ENCODE results near the gene GRIA1.
"Not testable (repeated sequence)": the region's sequence is repeated elsewhere in the genome, so short reads cannot be mapped to it uniquely, and the experiment has no call there.

Gene GRIA1

DNA sequence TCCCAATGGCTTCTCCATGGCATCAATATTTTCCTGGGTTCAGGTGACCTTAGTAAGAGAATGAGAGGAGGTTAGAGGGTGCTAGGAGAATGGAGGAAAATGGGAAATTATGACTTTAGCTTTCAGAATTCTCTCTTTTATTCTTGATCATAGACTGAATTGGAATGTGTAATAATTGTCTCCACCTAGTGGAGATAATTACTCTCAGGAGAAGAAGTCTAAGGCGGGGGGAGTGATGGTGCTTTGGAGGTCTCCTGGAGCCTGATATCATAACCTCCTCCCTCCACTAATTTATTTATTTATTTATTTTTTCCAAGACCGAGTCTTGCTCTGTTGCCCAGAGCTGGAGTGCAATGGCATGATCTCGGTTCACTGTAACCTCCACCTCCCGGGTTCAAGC is 221.3 kb downstream of the GRIA1 start:
- DNase-seq (ENCODE audit: low read depth in 2 of 2) = peak; percentile 15 to 25
- H3K4me3 ChIP-seq (replicated peaks in 1 of 2; ENCODE audit: low read depth in 2 of 2, low read length in 2 of 2) = no peak overlapping the region
- TF ChIP-seq, protein P1, sequence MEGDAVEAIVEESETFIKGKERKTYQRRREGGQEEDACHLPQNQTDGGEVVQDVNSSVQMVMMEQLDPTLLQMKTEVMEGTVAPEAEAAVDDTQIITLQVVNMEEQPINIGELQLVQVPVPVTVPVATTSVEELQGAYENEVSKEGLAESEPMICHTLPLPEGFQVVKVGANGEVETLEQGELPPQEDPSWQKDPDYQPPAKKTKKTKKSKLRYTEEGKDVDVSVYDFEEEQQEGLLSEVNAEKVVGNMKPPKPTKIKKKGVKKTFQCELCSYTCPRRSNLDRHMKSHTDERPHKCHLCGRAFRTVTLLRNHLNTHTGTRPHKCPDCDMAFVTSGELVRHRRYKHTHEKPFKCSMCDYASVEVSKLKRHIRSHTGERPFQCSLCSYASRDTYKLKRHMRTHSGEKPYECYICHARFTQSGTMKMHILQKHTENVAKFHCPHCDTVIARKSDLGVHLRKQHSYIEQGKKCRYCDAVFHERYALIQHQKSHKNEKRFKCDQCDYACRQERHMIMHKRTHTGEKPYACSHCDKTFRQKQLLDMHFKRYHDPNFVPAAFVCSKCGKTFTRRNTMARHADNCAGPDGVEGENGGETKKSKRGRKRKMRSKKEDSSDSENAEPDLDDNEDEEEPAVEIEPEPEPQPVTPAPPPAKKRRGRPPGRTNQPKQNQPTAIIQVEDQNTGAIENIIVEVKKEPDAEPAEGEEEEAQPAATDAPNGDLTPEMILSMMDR (IDR thresholded peaks at IDR 0.05; ENCODE audit: low read depth, low read length) = peak; percentile 30

- TF ChIP-seq, protein P1 (IDR thresholded peaks at IDR 0.05; ENCODE audit: low read depth, low read length) = no peak
- no peak for DNase-seq (ENCODE audit: low read depth in 2 of 2)
- H3K4me3 ChIP-seq (replicated peaks in 1 of 2; ENCODE audit: low read depth in 2 of 2, low read length in 2 of 2) = no peak overlapping the region
Observed at GRCh38 chr5:153712946-153713345, 222.5 kb downstream of the GRIA1 start.

GRCh38 chr5:153713943-153714342 is 223.5 kb downstream of the GRIA1 start:
- no peak for DNase-seq (ENCODE audit: low read depth in 2 of 2)
- TF ChIP-seq, protein P1 (IDR thresholded peaks at IDR 0.05; ENCODE audit: low read depth, low read length) = no peak
- H3K4me3 ChIP-seq (replicated peaks in 1 of 2; ENCODE audit: low read depth in 2 of 2, low read length in 2 of 2) = no peak overlapping the region

DNA sequence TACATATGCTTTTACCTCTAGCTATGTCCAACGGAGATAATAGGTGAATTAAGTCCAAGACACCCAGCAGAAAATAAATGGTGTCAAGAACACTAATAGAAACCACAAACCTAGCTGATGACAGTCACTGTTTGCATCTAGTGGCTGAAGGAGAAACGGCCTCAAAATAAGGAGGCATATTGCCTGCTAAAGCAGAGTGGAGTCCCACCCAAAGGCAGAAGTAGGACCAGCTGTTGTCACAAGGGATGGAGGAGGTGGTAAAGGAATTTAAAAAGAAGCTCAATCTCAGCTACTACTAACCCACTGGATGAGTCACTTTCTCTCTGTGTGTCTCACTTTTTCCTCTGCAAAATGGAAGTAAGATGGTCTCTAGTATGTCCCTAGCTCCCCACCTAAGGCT is 224.3 kb downstream of the GRIA1 start:
- no peak overlapping the region for H3K4me3 ChIP-seq (replicated peaks in 1 of 2; ENCODE audit: low read depth in 2 of 2, low read length in 2 of 2)
- TF ChIP-seq, protein P1 (IDR thresholded peaks at IDR 0.05; ENCODE audit: low read depth, low read length) = no peak
- DNase-seq (ENCODE audit: low read depth in 2 of 2) = peak in 1 of 2 donors; percentile 26

DNA sequence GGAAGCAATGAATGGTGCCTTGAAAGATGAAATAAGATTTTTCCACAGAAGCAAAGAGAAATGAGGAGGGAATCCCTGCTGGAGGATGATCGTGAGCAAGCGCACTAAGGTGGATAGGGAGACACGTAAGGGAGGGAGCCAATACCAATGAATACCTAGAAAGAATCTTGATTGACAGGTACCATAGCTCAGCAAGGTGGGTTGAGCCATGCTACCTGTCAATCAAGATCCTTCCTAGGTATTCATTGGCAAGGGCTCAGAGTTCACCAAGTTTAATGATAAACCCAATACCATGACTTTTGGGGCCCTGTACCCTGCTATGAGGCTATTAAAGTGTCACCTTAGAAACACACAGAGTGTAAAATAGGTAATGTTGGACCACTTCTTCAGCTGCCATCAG is 226.8 kb downstream of the GRIA1 start:
- no peak for DNase-seq (ENCODE audit: low read depth in 2 of 2)
- TF ChIP-seq, protein P1 (IDR thresholded peaks at IDR 0.05; ENCODE audit: low read depth, low read length) = no peak
- no peak overlapping the region for H3K4me3 ChIP-seq (replicated peaks in 1 of 2; ENCODE audit: low read depth in 2 of 2, low read length in 2 of 2)

- TF ChIP-seq, protein P1 (IDR thresholded peaks at IDR 0.05; ENCODE audit: low read depth, low read length) = no peak
- H3K4me3 ChIP-seq (replicated peaks in 1 of 2; ENCODE audit: low read depth in 2 of 2, low read length in 2 of 2) = no peak overlapping the region
- DNase-seq (ENCODE audit: low read depth in 2 of 2) = no peak
Observed at GRCh38 chr5:153718713-153719112, 228.2 kb downstream of the GRIA1 start.

DNA sequence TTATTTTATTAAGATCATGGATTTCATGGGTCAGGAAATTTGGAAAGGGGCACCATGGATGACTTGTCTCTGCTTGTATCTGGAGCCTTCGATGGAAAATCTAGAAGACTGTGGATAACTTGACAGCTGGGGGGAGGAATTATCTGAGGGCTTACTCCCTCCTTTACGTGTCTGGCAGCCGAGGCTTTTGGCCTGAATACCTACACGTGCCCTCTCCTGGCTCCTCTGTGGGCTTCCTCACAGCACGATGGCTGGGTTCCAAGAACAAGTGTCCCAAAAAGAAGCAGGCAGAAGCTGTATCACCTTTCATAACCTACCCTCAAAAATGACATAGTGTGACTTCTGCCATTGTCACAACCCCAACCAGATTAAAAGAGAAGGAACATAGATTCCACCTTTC is 228.9 kb downstream of the GRIA1 start:
- DNase-seq (ENCODE audit: low read depth in 2 of 2) = no peak
- TF ChIP-seq, protein P1 (IDR thresholded peaks at IDR 0.05; ENCODE audit: low read depth, low read length) = no peak
- no peak overlapping the region for H3K4me3 ChIP-seq (replicated peaks in 1 of 2; ENCODE audit: low read depth in 2 of 2, low read length in 2 of 2)

DNA sequence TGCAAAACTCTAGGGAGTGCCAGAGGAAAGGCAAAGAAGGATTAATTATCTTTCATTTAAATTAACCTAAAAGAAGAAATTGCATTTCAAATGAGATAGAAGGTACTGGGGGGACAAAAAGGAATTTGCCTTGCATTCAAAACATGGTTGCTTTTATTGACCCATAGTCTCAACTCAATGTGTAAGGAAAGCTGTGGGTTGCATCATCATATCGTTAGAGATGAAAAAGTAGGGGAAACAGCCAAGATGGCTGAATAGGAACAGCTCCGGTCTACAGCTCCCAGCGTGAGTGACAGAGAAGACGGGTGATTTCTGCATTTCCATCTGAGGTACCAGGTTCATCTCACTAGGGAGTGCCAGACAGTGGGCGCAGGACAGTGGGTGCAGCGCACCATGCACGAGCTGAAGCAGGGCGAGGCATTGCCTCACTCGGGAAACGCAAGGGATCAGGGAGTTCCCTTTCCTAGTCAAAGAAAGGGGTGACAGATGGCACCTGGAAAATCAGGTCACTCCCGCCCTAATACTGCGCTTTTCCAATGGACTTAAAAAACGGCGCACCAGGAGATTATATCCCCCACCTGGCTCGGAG is 232.6 kb downstream of the GRIA1 start:
- not testable (repeated sequence) for H3K4me3 ChIP-seq (replicated peaks in 1 of 2; ENCODE audit: low read depth in 2 of 2, low read length in 2 of 2); DNase-seq (ENCODE audit: low read depth in 2 of 2)
